ENCODE data around the gene HOXA13. TPM values are rescaled to one million over a fixed set of nuclear protein-coding genes. Genes with fewer than 3 reads are reported as not detected.

Gene HOXA13
- total and polyA plus RNA-seq, 4 donors: 0.02 TPM; not detected in 3

DNA sequence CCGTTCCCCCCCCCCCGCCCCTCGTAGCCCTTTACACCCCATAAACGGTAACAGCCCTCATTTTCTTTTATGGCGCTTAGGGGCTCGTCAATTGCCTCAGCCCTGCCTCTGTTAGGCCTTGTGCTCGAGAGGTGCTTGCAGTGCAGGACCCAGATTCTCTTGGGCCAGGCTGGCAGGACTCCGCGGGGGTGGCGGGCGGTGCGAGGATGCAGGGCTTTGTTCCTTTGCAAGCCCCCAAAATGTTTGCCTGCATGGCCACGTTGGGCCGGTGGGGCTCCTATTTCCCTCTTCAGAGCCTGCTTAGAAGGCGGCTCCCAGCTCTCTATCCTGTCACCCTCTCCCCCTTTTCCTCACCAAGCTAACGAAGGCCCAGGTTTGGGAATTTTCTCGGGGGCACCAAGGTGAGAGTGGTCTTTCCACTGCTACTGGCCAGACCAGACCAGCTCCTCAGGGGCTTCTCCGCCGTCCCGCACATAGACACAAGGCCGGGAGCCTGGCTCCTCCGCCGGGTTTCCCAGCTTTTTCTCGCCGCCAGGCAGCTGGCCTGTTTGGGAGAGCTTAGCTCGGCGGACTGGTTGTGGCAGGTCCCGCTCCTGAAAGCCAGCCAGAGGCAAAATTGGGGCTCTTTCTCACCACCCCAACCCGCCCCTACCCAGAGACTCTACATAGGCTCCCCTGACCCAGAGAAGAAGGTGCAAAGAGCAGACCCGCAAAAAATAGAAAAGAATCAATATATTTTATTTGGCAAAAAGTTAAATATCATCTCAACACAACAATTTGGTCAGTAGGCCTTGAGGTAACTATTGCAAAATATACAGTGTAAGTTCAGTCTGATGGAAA is 38.0 kb downstream of the HOXA13 start:
- Histone ChIP-seq H3K4me3 (ENCODE audit: low read depth in 1 of 3, low read length in 3 of 3) (peak overlapping the region in 1 of 3 donors; percentile 72), H3K9me3 (ENCODE audit: control insufficient read depth in 4 of 4, low read length in 3 of 4) (peaks cover 0 to 10% (median 0%) of the 10 kb centered on the region in 4 donors), H3K27me3 (ENCODE audit: control insufficient read depth in 4 of 4, insufficient read depth in 4 of 4, low read length in 3 of 4) (peaks cover 9 to 50% (median 19%) of the 10 kb centered on the region in 4 donors), H3K27ac (ENCODE audit: low read depth in 1 of 2, low read length in 2 of 2) (no peak overlapping the region), H3K36me3 (ENCODE audit: control insufficient read depth in 4 of 4, insufficient read depth in 3 of 4, low read depth in 1 of 4, low read length in 3 of 4) (no peaks in the 10 kb centered on the region), H3K4me1 (ENCODE audit: control insufficient read depth in 4 of 4, insufficient read depth in 4 of 4, low read length in 3 of 4) (peaks cover 8 to 27% (median 10%) of the 10 kb centered on the region in 4 donors), H3K9ac (ENCODE audit: low read depth in 1 of 2, low read length in 2 of 2) (no peak overlapping the region)
- no peak for DNase-seq (ENCODE audit: low spot score)
- TF ChIP-seq, protein P1, sequence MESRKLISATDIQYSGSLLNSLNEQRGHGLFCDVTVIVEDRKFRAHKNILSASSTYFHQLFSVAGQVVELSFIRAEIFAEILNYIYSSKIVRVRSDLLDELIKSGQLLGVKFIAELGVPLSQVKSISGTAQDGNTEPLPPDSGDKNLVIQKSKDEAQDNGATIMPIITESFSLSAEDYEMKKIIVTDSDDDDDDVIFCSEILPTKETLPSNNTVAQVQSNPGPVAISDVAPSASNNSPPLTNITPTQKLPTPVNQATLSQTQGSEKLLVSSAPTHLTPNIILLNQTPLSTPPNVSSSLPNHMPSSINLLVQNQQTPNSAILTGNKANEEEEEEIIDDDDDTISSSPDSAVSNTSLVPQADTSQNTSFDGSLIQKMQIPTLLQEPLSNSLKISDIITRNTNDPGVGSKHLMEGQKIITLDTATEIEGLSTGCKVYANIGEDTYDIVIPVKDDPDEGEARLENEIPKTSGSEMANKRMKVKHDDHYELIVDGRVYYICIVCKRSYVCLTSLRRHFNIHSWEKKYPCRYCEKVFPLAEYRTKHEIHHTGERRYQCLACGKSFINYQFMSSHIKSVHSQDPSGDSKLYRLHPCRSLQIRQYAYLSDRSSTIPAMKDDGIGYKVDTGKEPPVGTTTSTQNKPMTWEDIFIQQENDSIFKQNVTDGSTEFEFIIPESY (IDR thresholded peaks at IDR 0.05): no peak
- TF ChIP-seq NR2F2 (IDR thresholded peaks at IDR 0.05) (no peak), RXRA (IDR thresholded peaks at IDR 0.05) (no peak), FOXA1 (IDR thresholded peaks at IDR 0.05) (no peak), JUND (IDR thresholded peaks at IDR 0.05) (no peak), EGR1 (IDR thresholded peaks at IDR 0.05; ENCODE audit: low read depth in 2 of 2) (no peak), HNF4A (conservative IDR thresholded peaks at IDR 0.05) (no peak)
- TF ChIP-seq, protein P2, sequence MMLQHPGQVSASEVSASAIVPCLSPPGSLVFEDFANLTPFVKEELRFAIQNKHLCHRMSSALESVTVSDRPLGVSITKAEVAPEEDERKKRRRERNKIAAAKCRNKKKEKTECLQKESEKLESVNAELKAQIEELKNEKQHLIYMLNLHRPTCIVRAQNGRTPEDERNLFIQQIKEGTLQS (IDR thresholded peaks at IDR 0.05): no peak
- 29% methylated on average over 30 of the region's 30 CpGs for WGBS

DNA sequence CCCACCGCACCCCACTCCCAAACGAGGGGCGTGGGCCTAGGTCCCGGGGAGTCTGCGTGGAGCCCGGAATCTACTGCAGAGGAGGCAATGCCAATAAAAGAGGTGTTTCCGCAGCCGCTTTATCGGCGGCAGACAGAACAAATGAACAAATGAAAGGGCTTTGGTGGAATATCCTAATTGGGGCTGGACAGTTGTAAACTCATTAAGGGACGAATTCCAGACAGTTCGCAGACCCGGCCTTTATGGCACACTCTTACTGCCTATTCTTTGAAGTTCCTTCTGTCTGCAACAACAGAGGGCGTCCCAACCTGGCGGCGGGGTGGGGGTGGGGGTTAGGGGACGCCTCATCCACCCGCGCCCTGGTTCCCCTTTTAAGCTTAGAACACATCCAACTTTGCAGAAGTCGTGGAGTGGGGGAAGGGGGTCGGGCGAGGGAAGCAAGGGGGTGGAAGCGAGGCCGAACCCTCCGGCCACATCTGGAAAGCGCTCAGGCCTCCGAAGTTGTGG is 38.6 kb downstream of the HOXA13 start:
- DNase-seq (ENCODE audit: low spot score): no peak
- H3K27ac ChIP-seq (ENCODE audit: low read depth in 1 of 2, low read length in 2 of 2): no peak overlapping the region
- peaks cover 9 to 24% (median 10%) of the 10 kb centered on the region in 4 donors for H3K4me1 ChIP-seq (ENCODE audit: control insufficient read depth in 4 of 4, insufficient read depth in 4 of 4, low read length in 3 of 4)
- WGBS: 5% methylated on average over 27 of the region's 27 CpGs
- H3K4me3 ChIP-seq (ENCODE audit: low read depth in 1 of 3, low read length in 3 of 3): peak overlapping the region; percentile 47 to 72 (median 71)
- TF ChIP-seq, protein P1 (IDR thresholded peaks at IDR 0.05): no peak
- TF ChIP-seq EGR1 (IDR thresholded peaks at IDR 0.05; ENCODE audit: low read depth in 2 of 2): no peak
- no peak for TF ChIP-seq JUND (IDR thresholded peaks at IDR 0.05)
- H3K27me3 ChIP-seq (ENCODE audit: control insufficient read depth in 4 of 4, insufficient read depth in 4 of 4, low read length in 3 of 4): peaks cover 9 to 51% (median 19%) of the 10 kb centered on the region in 4 donors
- no peak overlapping the region for H3K9ac ChIP-seq (ENCODE audit: low read depth in 1 of 2, low read length in 2 of 2)
- no peaks in the 10 kb centered on the region for H3K36me3 ChIP-seq (ENCODE audit: control insufficient read depth in 4 of 4, insufficient read depth in 3 of 4, low read depth in 1 of 4, low read length in 3 of 4)
- peaks cover 0 to 10% (median 0%) of the 10 kb centered on the region in 4 donors for H3K9me3 ChIP-seq (ENCODE audit: control insufficient read depth in 4 of 4, low read length in 3 of 4)

DNA sequence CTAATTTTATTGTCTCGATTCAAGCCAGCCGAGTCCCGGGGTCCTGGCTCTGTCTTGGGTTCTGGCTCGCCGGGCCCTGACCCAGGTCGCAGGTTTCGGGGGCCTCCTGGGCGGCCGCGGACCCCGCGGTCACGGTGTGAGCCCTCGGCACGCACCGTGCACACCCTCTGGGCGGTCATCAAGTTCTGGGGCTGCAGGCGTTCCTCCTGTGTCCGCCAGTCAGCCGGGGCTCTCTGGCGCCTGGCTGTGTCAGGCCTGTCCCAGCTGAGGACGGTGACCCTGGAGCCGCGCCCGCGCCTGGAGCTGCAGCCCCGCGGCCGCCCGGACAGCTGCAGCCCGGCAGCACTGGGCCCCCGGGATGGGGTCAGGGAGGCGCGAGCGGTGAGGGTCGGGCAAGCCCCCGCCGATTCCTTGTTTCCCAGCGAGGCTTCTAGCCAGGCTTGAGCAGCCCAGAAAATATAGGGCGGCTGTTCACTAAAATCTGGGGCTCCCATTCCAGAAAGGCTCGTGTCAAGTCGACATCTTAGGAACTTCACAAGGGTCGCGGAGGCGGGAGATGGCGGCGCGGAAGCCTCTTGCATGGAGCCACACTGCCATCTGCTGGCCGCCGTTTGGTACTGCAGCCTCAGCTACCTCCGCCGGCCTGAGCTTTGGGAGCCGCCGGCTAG is 39.2 kb downstream of the HOXA13 start:
- H3K27me3 ChIP-seq (ENCODE audit: control insufficient read depth in 4 of 4, insufficient read depth in 4 of 4, low read length in 3 of 4): peaks cover 6 to 49% (median 21%) of the 10 kb centered on the region in 4 donors
- no peaks in the 10 kb centered on the region for H3K36me3 ChIP-seq (ENCODE audit: control insufficient read depth in 4 of 4, insufficient read depth in 3 of 4, low read depth in 1 of 4, low read length in 3 of 4)
- TF ChIP-seq, protein P2 (IDR thresholded peaks at IDR 0.05): no peak
- no peak for TF ChIP-seq RXRA (IDR thresholded peaks at IDR 0.05)
- TF ChIP-seq YY1 (IDR thresholded peaks at IDR 0.05): peak; percentile 86
- TF ChIP-seq, protein P3, sequence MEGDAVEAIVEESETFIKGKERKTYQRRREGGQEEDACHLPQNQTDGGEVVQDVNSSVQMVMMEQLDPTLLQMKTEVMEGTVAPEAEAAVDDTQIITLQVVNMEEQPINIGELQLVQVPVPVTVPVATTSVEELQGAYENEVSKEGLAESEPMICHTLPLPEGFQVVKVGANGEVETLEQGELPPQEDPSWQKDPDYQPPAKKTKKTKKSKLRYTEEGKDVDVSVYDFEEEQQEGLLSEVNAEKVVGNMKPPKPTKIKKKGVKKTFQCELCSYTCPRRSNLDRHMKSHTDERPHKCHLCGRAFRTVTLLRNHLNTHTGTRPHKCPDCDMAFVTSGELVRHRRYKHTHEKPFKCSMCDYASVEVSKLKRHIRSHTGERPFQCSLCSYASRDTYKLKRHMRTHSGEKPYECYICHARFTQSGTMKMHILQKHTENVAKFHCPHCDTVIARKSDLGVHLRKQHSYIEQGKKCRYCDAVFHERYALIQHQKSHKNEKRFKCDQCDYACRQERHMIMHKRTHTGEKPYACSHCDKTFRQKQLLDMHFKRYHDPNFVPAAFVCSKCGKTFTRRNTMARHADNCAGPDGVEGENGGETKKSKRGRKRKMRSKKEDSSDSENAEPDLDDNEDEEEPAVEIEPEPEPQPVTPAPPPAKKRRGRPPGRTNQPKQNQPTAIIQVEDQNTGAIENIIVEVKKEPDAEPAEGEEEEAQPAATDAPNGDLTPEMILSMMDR (IDR thresholded peaks at IDR 0.05; ENCODE audit: low read depth, low read length, missing input control): peak; percentile 97
- peak; percentile 92 to 95 for TF ChIP-seq RAD21 (IDR thresholded peaks at IDR 0.05)
- no peak for TF ChIP-seq FOXA1 (IDR thresholded peaks at IDR 0.05)
- TF ChIP-seq HNF4A (conservative IDR thresholded peaks at IDR 0.05): no peak
- no peak for TF ChIP-seq FOXA2 (IDR thresholded peaks at IDR 0.05)
- WGBS: 1% methylated on average over 54 of the region's 54 CpGs
- peaks cover 0 to 14% (median 0%) of the 10 kb centered on the region in 4 donors for H3K9me3 ChIP-seq (ENCODE audit: control insufficient read depth in 4 of 4, low read length in 3 of 4)
- H3K4me3 ChIP-seq (ENCODE audit: low read depth in 1 of 3, low read length in 3 of 3): peak overlapping the region; percentile 54 to 72 (median 71)
- DNase-seq (ENCODE audit: low spot score): peak; percentile 88
- peaks cover 11 to 30% (median 13%) of the 10 kb centered on the region in 4 donors for H3K4me1 ChIP-seq (ENCODE audit: control insufficient read depth in 4 of 4, insufficient read depth in 4 of 4, low read length in 3 of 4)
- no peak overlapping the region for H3K27ac ChIP-seq (ENCODE audit: low read depth in 1 of 2, low read length in 2 of 2)
- H3K9ac ChIP-seq (ENCODE audit: low read depth in 1 of 2, low read length in 2 of 2): no peak overlapping the region

Data from liver (tissue), 9 donors.